Mucosa of descending colon (tissue), 3 donors: ENCODE data around the gene CISH. TPM values are rescaled to one million over a fixed set of nuclear protein-coding genes. Genes with fewer than 3 reads are reported as not detected.
A peak's percentile ranks its signal among the peaks of the same experiment; 100 is the strongest.

Experiments used
- ATAC-seq: fragments of 200-7000 bp; cut with Tn5 transposase; one replicate; pipeline ENCODE4 v1.9.1; 2020; ENCODE audit warnings: mild to moderate bottlenecking, moderate library complexity
- DNase-seq, 3 donors: peaks; one replicate each; pipeline ENCODE4 v3.0.0-alpha.2; 2020
- H3K36me3 ChIP-seq: fragments of 200-600 bp; one replicate; pipeline ENCODE4 v1.8.0; 2021; ENCODE audit warnings: low read depth, mild to moderate bottlenecking
- H3K4me1 ChIP-seq: fragments of 200-600 bp; one replicate; pipeline ENCODE4 v1.8.0; 2021; ENCODE audit warnings: low read depth, mild to moderate bottlenecking
- H3K4me3 ChIP-seq: fragments of 200-600 bp; one replicate; pipeline ENCODE4 v1.8.0; 2021; ENCODE audit warnings: mild to moderate bottlenecking
- H3K9me3 ChIP-seq: fragments of 200-600 bp; one replicate; pipeline ENCODE4 v1.8.0; 2021; ENCODE audit warnings: mild to moderate bottlenecking
- CTCF ChIP-seq: fragments of 200-600 bp; IDR thresholded peaks from one replicate; pipeline ENCODE4 v1.8.0; 2022; ENCODE audit warnings: antibody characterized with exemption, mild to moderate bottlenecking
- intact Hi-C, 2 donors: fragments of 100-400 bp; cut with DNase I in 1 of 2; cut with micrococcal nuclease in 1 of 2; formaldehyde crosslinking; loops; one replicate each; pipeline versions ENCODE4 v1.11.0 to v1.11.1; 2022; cut with DNase I, micrococcal nuclease
- total RNA-seq, 3 donors: library from RNA; stranded (reverse); fragmentation: NEBNext Ultra II Directional in 2 of 3; extraction: Animal tissue kit (Norgen Biotek cat#: 25700) in 2 of 3; gene quantifications; one replicate each; pipeline versions ENCODE4 v1.2.1 to v1.2.4, GENCODE V29; 2021 to 2023
- donor health status: DM: no; HTN: no; CAD: no; lungs with moderate emphysema.
- donor health status: DM: no; HTN: no; CAD: no.
- donor health status: DM: no; HTN: yes; CAD: no.

CISH gene
- total RNA-seq, 3 donors from 2014 or later: 12.7 to 21.4 (median 19.2) TPM

- TF ChIP-seq CTCF: no peak
- intact Hi-C loops: loop anchor here in 1 of 2 donors (5.0 kb wide), 1 partner anchor 765 kb away; no protein-coding TSS in a partner anchor
- H3K36me3 ChIP-seq: no peaks in the 10 kb centered on the region
- DNase-seq (peak in 2 of 3 donors; percentile 67 to 81), ATAC-seq (peak; percentile 60)
- peak within 1 kb of the TSS; percentile 41 for H3K4me3 ChIP-seq
- H3K4me1 ChIP-seq: peaks cover 22% of the 10 kb centered on the region
- no peaks in the 10 kb centered on the region for H3K9me3 ChIP-seq
Measured at GRCh38 chr3:50617096-50617791, 5.7 kb upstream of the CISH start, which contains the start of gene MAPKAPK3. Gene MAPKAPK3 (plus strand): TSS chr3:50617151. CDS start chr3:50617566, 415 bp downstream.

- H3K4me1 ChIP-seq: peaks cover 22% of the 10 kb centered on the region
- intact Hi-C loops: loop anchor here in 1 of 2 donors (5.0 kb wide), 1 partner anchor 766 kb away; no protein-coding TSS in a partner anchor
Measured at GRCh38 chr3:50616770-50617095, 5.2 kb upstream of the CISH start.

GRCh38 chr3:50616003-50616769 lies 4.6 kb upstream of the CISH start:
- Histone ChIP-seq H3K36me3 (no peaks in the 10 kb centered on the region), H3K9me3 (no peaks in the 10 kb centered on the region), H3K4me3 (no peak overlapping the region), H3K4me1 (peaks cover 22% of the 10 kb centered on the region)
- DNase-seq: peak; percentile 89 to 90 (median 90)
- TF ChIP-seq CTCF: peak; percentile 96
- intact Hi-C loops: loop anchor here in 1 of 2 donors (5.0 kb wide), 1 partner anchor 766 kb away; no protein-coding TSS in a partner anchor
- peak; percentile 60 for ATAC-seq

More at GRCh38 chr3:50616770-50617095, 5.2 kb upstream of the CISH start:
- Histone ChIP-seq H3K9me3 (no peaks in the 10 kb centered on the region), H3K36me3 (no peaks in the 10 kb centered on the region), H3K4me3 (no peak overlapping the region)
- TF ChIP-seq CTCF: no peak
- peak; percentile 96 to 98 (median 97) for DNase-seq
- peak; percentile 82 for ATAC-seq

GRCh38 chr3:50615190-50615589 lies 3.6 kb upstream of the CISH start:
- intact Hi-C loops: loop anchor here (2.0 to 5.0 kb wide), 2 partner anchors 44 to 767 kb away; no protein-coding TSS in a partner anchor

More at GRCh38 chr3:50615190-50615589, 3.6 kb upstream of the CISH start:
- no peak for DNase-seq
- Histone ChIP-seq H3K9me3 (no peaks in the 10 kb centered on the region), H3K36me3 (no peaks in the 10 kb centered on the region), H3K4me1 (peaks cover 27% of the 10 kb centered on the region), H3K4me3 (no peak overlapping the region)
- ATAC-seq: no peak
- TF ChIP-seq CTCF: no peak
